Memory B cell (primary cell): ENCODE data around the gene ATP8A2.

ENCODE experiments used
- ATAC-seq: fragments of 150-1000 bp; cut with Tn5 transposase; 2 replicates; pipeline ENCODE4 v1.10.0; 2021; ENCODE audit warnings: low read depth, mild to moderate bottlenecking, moderate library complexity
- DNase-seq, 2 donors: peaks; one replicate each; pipeline ENCODE4 v3.0.0; 2022; ENCODE audit warnings: low spot score in 2 of 2
- H3K27ac Mint-ChIP-seq: one replicate; pipeline ENCODE4 v1.8.0; 2022; ENCODE audit warnings: mild to moderate bottlenecking, moderate library complexity, mixed read lengths
- H3K27me3 Mint-ChIP-seq: one replicate; pipeline ENCODE4 v1.8.0; 2022; ENCODE audit warnings: mixed read lengths
- H3K36me3 Mint-ChIP-seq: one replicate; pipeline ENCODE4 v1.8.0; 2022; ENCODE audit warnings: mild to moderate bottlenecking, mixed read lengths
- H3K4me1 Mint-ChIP-seq: one replicate; pipeline ENCODE4 v1.8.0; 2022; ENCODE audit warnings: mixed read lengths
- H3K4me3 Mint-ChIP-seq: one replicate; pipeline ENCODE4 v1.8.0; 2022; ENCODE audit warnings: mild to moderate bottlenecking, moderate library complexity, mixed read lengths
- H3K9me3 Mint-ChIP-seq: one replicate; pipeline ENCODE4 v1.8.0; 2022; ENCODE audit warnings: mixed read lengths

The ATP8A2 gene

GRCh38 chr13:25920931-25921330 lies 549.2 kb downstream of the ATP8A2 start:
- Mint-ChIP-seq H3K27me3 (peaks cover 3% of the 10 kb centered on the region), H3K4me3 (no peak overlapping the region), H3K4me1 (no peaks in the 10 kb centered on the region), H3K36me3 (no peaks in the 10 kb centered on the region), H3K27ac (no peak overlapping the region), H3K9me3 (peaks cover 2% of the 10 kb centered on the region)
- DNase-seq (no peak), ATAC-seq (no peak)

GRCh38 chr13:25922376-25922775 lies 550.6 kb downstream of the ATP8A2 start:
- DNase-seq (no peak), ATAC-seq (no peak)
- peaks cover 2% of the 10 kb centered on the region for H3K9me3 Mint-ChIP-seq
- no peak overlapping the region for H3K4me3 Mint-ChIP-seq
- H3K36me3 Mint-ChIP-seq: no peaks in the 10 kb centered on the region
- no peaks in the 10 kb centered on the region for H3K4me1 Mint-ChIP-seq
- H3K27me3 Mint-ChIP-seq: peaks cover 2% of the 10 kb centered on the region
- no peak overlapping the region for H3K27ac Mint-ChIP-seq

- no peak overlapping the region for H3K27ac Mint-ChIP-seq
- DNase-seq: no peak
- no peak overlapping the region for H3K4me3 Mint-ChIP-seq
- peaks cover 2% of the 10 kb centered on the region for H3K9me3 Mint-ChIP-seq
- H3K4me1 Mint-ChIP-seq: no peaks in the 10 kb centered on the region
- H3K27me3 Mint-ChIP-seq: peaks cover 2% of the 10 kb centered on the region
- no peaks in the 10 kb centered on the region for H3K36me3 Mint-ChIP-seq
- no peak for ATAC-seq
Observed at GRCh38 chr13:25923217-25924085, 551.7 kb downstream of the ATP8A2 start.

- peaks cover 6% of the 10 kb centered on the region for H3K27me3 Mint-ChIP-seq
- no peaks in the 10 kb centered on the region for H3K4me1 Mint-ChIP-seq
- H3K9me3 Mint-ChIP-seq: peaks cover 3% of the 10 kb centered on the region
- H3K27ac Mint-ChIP-seq: no peak overlapping the region
- ATAC-seq (no peak), DNase-seq (no peak)
- H3K4me3 Mint-ChIP-seq: no peak overlapping the region
- H3K36me3 Mint-ChIP-seq: no peaks in the 10 kb centered on the region
Observed at GRCh38 chr13:25927363-25927762, 555.6 kb downstream of the ATP8A2 start.

- H3K4me1 Mint-ChIP-seq: no peaks in the 10 kb centered on the region
- H3K4me3 Mint-ChIP-seq: no peak overlapping the region
- ATAC-seq: no peak
- peaks cover 3% of the 10 kb centered on the region for H3K9me3 Mint-ChIP-seq
- no peak overlapping the region for H3K27ac Mint-ChIP-seq
- H3K27me3 Mint-ChIP-seq: peaks cover 6% of the 10 kb centered on the region
- DNase-seq: no peak
- no peaks in the 10 kb centered on the region for H3K36me3 Mint-ChIP-seq
Observed at GRCh38 chr13:25927932-25928331, 556.2 kb downstream of the ATP8A2 start.

- H3K27ac Mint-ChIP-seq: no peak overlapping the region
- H3K4me1 Mint-ChIP-seq: no peaks in the 10 kb centered on the region
- peaks cover 3% of the 10 kb centered on the region for H3K9me3 Mint-ChIP-seq
- no peaks in the 10 kb centered on the region for H3K36me3 Mint-ChIP-seq
- peaks cover 6% of the 10 kb centered on the region for H3K27me3 Mint-ChIP-seq
- no peak for ATAC-seq
- no peak for DNase-seq
- no peak overlapping the region for H3K4me3 Mint-ChIP-seq
Observed at GRCh38 chr13:25928941-25929505, 557.2 kb downstream of the ATP8A2 start.

- peaks cover 1% of the 10 kb centered on the region for H3K9me3 Mint-ChIP-seq
- ATAC-seq: no peak
- no peak overlapping the region for H3K27ac Mint-ChIP-seq
- no peak for DNase-seq
- no peak overlapping the region for H3K4me3 Mint-ChIP-seq
- peaks cover 5% of the 10 kb centered on the region for H3K27me3 Mint-ChIP-seq
- no peaks in the 10 kb centered on the region for H3K36me3 Mint-ChIP-seq
- no peaks in the 10 kb centered on the region for H3K4me1 Mint-ChIP-seq
Observed at GRCh38 chr13:25929816-25930215, 558.0 kb downstream of the ATP8A2 start.

GRCh38 chr13:25930653-25931052 lies 558.9 kb downstream of the ATP8A2 start:
- no peak for ATAC-seq
- Mint-ChIP-seq H3K27me3 (peaks cover 4% of the 10 kb centered on the region), H3K27ac (no peak overlapping the region), H3K4me1 (no peaks in the 10 kb centered on the region), H3K36me3 (no peaks in the 10 kb centered on the region), H3K4me3 (no peak overlapping the region), H3K9me3 (peaks cover 1% of the 10 kb centered on the region)
- DNase-seq: no peak

GRCh38 chr13:25932365-25932764 lies 560.6 kb downstream of the ATP8A2 start:
- peaks cover 4% of the 10 kb centered on the region for H3K27me3 Mint-ChIP-seq
- H3K4me3 Mint-ChIP-seq: no peak overlapping the region

GRCh38 chr13:25933520-25933919 lies 561.7 kb downstream of the ATP8A2 start:
- DNase-seq: no peak
- H3K27me3 Mint-ChIP-seq: peaks cover 4% of the 10 kb centered on the region
- no peak overlapping the region for H3K4me3 Mint-ChIP-seq
- H3K4me1 Mint-ChIP-seq: no peaks in the 10 kb centered on the region
- peaks cover 1% of the 10 kb centered on the region for H3K9me3 Mint-ChIP-seq
- H3K36me3 Mint-ChIP-seq: no peaks in the 10 kb centered on the region
- H3K27ac Mint-ChIP-seq: no peak overlapping the region
- no peak for ATAC-seq

More at GRCh38 chr13:25932365-25932764, 560.6 kb downstream of the ATP8A2 start:
- Mint-ChIP-seq H3K9me3 (peaks cover 1% of the 10 kb centered on the region), H3K27ac (no peak overlapping the region), H3K36me3 (no peaks in the 10 kb centered on the region), H3K4me1 (no peaks in the 10 kb centered on the region)
- ATAC-seq: no peak
- no peak for DNase-seq

- Mint-ChIP-seq H3K27ac (no peak overlapping the region), H3K27me3 (peaks cover 4% of the 10 kb centered on the region), H3K4me1 (no peaks in the 10 kb centered on the region), H3K36me3 (no peaks in the 10 kb centered on the region), H3K9me3 (peaks cover 2% of the 10 kb centered on the region), H3K4me3 (no peak overlapping the region)
- ATAC-seq (no peak), DNase-seq (no peak)
Observed at GRCh38 chr13:25934127-25934526, 562.4 kb downstream of the ATP8A2 start.

- no peak overlapping the region for H3K27ac Mint-ChIP-seq
- no peaks in the 10 kb centered on the region for H3K36me3 Mint-ChIP-seq
- H3K9me3 Mint-ChIP-seq: peaks cover 13% of the 10 kb centered on the region
- peaks cover 4% of the 10 kb centered on the region for H3K4me1 Mint-ChIP-seq
- peaks cover 5% of the 10 kb centered on the region for H3K27me3 Mint-ChIP-seq
- ATAC-seq (no peak), DNase-seq (no peak)
- no peak overlapping the region for H3K4me3 Mint-ChIP-seq
Observed at GRCh38 chr13:25939961-25940687, 568.4 kb downstream of the ATP8A2 start.

- no peak for ATAC-seq
- peaks cover 8% of the 10 kb centered on the region for H3K27me3 Mint-ChIP-seq
- no peak overlapping the region for H3K4me3 Mint-ChIP-seq
- no peak overlapping the region for H3K27ac Mint-ChIP-seq
- no peaks in the 10 kb centered on the region for H3K36me3 Mint-ChIP-seq
- DNase-seq: no peak
- peaks cover 4% of the 10 kb centered on the region for H3K4me1 Mint-ChIP-seq
- peaks cover 13% of the 10 kb centered on the region for H3K9me3 Mint-ChIP-seq
Observed at GRCh38 chr13:25943081-25943480, 571.3 kb downstream of the ATP8A2 start.

- Mint-ChIP-seq H3K36me3 (no peaks in the 10 kb centered on the region), H3K9me3 (peaks cover 13% of the 10 kb centered on the region)
- no peak for DNase-seq
Observed at GRCh38 chr13:25943658-25944057, 571.9 kb downstream of the ATP8A2 start.

More at GRCh38 chr13:25943658-25944057, 571.9 kb downstream of the ATP8A2 start:
- Mint-ChIP-seq H3K27ac (no peak overlapping the region), H3K4me3 (no peak overlapping the region), H3K27me3 (peaks cover 8% of the 10 kb centered on the region), H3K4me1 (peaks cover 4% of the 10 kb centered on the region)
- no peak for ATAC-seq
